Heart left ventricle (tissue), 13 donors: ENCODE measurements around the gene CDH13.

ENCODE experiments used
- POLR2A ChIP-seq, 2 donors: fragments of 450-650 bp; IDR thresholded peaks; one replicate each; pipeline ENCODE4 v1.6.1; 2017; ENCODE audit warnings: antibody characterized with exemption in 2 of 2, mild to moderate bottlenecking in 2 of 2, moderate library complexity in 2 of 2
- TF ChIP-seq, protein P1 (sequence below), 12 donors: fragments of 200-600 bp; sonication (generic) in 4 of 12; IDR thresholded peaks; one replicate each; pipeline versions ENCODE4 v1.5.0 to v1.8.0; 2018 to 2022; ENCODE audit warnings: antibody characterized with exemption in 12 of 12, mild to moderate bottlenecking in 5 of 12
- donor health status: ischemic (EF 13 %, LVEDD 7.1; RV severe dilation, severe dysfunction).
- donor health status: DM: no; HTN: yes; CAD: no.
- donor health status: DM: no; HTN: no; CAD: no.
- donor health status: ischemic (EF 25% LVEDD 6.9; RV normal size, moderate dysfunction).
- donor health status: ischemic (EF 25% LVEDD 5.7; RV mildly dilated, moderate dysfunction).
- donor health status: ischemic (EF 35%, LVEDD 5.7; RV mildly dilated, moderate dysfunction).
- donor health status: nonischemic (EF 11% LVEDD 7.7; RV severe dilation, severe dysfunction).
- donor health status: DM: yes; HTN: yes; CAD: no.
- donor health status: PGD.
- donor health status: ischemic (EF 29% LVEDD 5.4; RV normal size, mild dysfunction).
- donor health status: nonischemic (EF 23%, LVEDD 6.1; RV moderate dilation, normal function).

DNA sequence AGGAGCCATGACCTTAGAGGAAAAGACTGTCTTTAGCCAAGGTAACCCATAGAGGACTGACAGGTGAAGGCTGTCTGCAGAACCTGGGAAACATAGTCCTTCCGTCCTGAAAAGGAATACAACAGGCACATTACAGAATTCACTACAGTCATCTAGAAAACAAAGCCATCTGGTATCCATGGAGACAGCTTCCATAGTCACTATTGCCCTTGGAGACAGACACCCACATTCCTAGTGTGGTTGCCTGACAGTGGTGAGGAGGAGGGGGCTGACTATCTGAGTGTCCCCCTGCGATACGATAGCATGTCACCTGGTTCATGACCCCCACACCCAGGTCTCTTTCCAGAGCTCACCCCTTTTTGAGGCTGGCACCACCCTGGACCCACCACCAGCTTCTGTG lies 254.7 kb downstream of the CDH13 start:
- TF ChIP-seq, protein P1, sequence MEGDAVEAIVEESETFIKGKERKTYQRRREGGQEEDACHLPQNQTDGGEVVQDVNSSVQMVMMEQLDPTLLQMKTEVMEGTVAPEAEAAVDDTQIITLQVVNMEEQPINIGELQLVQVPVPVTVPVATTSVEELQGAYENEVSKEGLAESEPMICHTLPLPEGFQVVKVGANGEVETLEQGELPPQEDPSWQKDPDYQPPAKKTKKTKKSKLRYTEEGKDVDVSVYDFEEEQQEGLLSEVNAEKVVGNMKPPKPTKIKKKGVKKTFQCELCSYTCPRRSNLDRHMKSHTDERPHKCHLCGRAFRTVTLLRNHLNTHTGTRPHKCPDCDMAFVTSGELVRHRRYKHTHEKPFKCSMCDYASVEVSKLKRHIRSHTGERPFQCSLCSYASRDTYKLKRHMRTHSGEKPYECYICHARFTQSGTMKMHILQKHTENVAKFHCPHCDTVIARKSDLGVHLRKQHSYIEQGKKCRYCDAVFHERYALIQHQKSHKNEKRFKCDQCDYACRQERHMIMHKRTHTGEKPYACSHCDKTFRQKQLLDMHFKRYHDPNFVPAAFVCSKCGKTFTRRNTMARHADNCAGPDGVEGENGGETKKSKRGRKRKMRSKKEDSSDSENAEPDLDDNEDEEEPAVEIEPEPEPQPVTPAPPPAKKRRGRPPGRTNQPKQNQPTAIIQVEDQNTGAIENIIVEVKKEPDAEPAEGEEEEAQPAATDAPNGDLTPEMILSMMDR (IDR thresholded peaks at IDR 0.05) = no peak
- no peak for TF ChIP-seq POLR2A (IDR thresholded peaks at IDR 0.05)
